ENCODE results near the gene SLC26A8.
"Not testable (repeated sequence)": the region's sequence is repeated elsewhere in the genome, so short reads cannot be mapped to it uniquely, and the experiment has no call there.

Gene SLC26A8

GRCh38 chr6:35948725-35949124 is 75.7 kb downstream of the SLC26A8 start:
- no peak for DNase-seq (ENCODE audit: low read depth in 3 of 3, low spot score in 1 of 3)

DNA sequence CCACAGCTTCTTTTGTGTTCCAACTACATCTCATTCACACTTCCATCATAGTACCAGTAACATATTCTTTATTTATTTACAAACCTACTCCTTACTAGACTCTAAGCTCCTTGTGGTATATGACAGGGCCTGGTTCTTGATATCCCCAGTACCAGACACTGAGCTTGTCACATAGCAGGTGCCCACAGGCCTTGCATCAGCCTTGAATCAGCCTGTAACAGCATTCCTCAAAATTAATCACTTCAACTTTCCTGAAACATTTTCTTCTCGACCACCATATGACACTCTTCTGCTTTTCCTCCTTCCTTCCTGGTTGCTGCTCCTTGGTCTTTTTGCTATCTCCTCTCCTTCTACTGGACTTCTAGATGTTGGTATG is 78.8 kb downstream of the SLC26A8 start:
- no peak for DNase-seq (ENCODE audit: low read depth in 3 of 3, low spot score in 1 of 3)

- DNase-seq (ENCODE audit: low read depth in 3 of 3, low spot score in 1 of 3), result no peak
Observed at GRCh38 chr6:35943390-35943789, 81.1 kb downstream of the SLC26A8 start.

DNA sequence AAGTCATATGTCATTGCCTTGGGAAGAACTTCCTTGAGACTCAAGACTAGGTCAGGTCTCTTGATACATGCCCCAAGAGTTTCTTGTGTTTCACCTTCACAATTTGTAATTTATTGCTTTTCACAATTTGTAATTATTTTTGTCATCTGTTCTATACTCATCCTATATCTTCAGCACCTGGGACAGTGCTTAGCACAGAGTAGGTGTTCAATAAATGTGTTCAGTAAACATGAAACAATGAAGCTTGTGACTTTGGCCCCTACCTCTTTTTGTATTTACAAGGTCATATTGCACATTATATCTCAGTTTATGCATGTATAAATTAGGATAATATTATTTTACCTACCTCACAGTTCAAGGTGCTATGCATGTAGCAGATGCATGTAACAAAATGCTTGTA is 82.1 kb downstream of the SLC26A8 start:
- DNase-seq (ENCODE audit: low read depth in 3 of 3, low spot score in 1 of 3), result no peak

GRCh38 chr6:35941170-35941569 is 83.3 kb downstream of the SLC26A8 start:
- DNase-seq (ENCODE audit: low read depth in 3 of 3, low spot score in 1 of 3), result not testable (repeated sequence)

- not testable (repeated sequence) for DNase-seq (ENCODE audit: low read depth in 3 of 3, low spot score in 1 of 3)
Observed at GRCh38 chr6:35940014-35940413, 84.4 kb downstream of the SLC26A8 start.

DNA sequence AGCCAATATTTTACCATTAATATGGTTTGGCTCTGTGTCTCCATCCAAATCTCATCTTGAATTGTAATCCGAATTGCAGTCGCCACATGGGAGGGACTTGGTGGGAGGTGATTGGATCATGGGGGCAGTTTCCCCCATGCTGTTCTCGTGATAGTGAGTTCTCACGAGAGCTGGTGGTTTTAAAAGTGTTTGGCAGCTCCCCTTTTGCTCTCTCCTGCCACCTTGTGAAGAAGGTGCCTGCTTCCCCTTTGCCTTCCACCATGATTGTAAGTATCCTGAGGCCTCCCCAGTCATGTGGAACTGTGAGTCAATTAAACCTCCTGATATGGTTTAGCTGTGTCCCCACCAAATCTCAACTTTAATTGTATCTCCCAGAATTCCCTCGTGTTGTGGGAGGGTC is 85.2 kb downstream of the SLC26A8 start:
- DNase-seq (ENCODE audit: low read depth in 3 of 3, low spot score in 1 of 3), result not testable (repeated sequence)

GRCh38 chr6:35936681-35937359 is 87.6 kb downstream of the SLC26A8 start:
- DNase-seq (ENCODE audit: low read depth in 3 of 3, low spot score in 1 of 3), result no peak

GRCh38 chr6:35935469-35935868 is 89.0 kb downstream of the SLC26A8 start:
- DNase-seq (ENCODE audit: low read depth in 3 of 3, low spot score in 1 of 3), result no peak

GRCh38 chr6:35933844-35934243 is 90.6 kb downstream of the SLC26A8 start:
- no peak for DNase-seq (ENCODE audit: low read depth in 3 of 3, low spot score in 1 of 3)

GRCh38 chr6:35931873-35932272 is 92.6 kb downstream of the SLC26A8 start:
- DNase-seq (ENCODE audit: low read depth in 3 of 3, low spot score in 1 of 3), result not testable (repeated sequence)

DNA sequence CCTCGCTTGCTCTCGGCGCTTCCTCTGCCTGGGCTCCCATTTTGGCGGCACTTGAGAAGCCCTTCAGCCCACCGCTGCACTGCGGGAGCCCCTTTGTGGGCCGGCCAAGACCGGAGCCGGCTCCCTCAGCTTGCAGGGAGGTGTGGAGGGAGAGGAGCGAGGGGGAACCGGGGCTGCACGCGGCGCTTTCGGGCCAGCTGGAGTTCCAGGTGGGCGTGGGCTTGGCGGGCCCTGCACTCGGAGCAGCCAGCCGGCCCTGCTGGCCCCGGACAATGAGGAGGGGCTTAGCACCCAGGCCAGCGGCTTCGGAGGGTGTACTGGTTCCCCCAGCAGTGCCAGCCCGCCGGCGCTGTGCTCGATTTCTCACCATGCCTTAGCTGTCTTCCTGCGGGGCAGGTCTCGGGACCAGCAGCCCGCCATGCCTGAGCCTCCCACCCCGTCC is 93.3 kb downstream of the SLC26A8 start:
- DNase-seq (ENCODE audit: low read depth in 3 of 3, low spot score in 1 of 3), result no peak

DNA sequence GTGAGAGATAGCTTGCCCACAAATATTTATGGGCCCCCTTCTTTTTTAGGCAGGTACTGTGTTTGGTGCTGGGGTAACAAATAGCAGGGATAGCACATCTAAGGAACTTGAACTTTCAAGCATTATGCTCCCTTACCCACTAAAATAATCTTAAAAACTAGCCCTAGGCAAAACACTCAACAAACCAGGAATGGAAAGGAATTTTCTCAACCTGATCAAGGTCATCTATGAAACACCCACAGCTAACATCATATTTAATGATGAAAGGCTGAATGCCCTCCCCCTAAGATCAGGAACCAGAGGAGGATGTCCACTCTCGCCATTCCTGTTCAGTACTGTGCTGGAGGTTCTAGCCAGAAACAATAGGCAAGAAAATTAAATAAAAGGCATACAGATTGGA is 94.8 kb downstream of the SLC26A8 start:
- DNase-seq (ENCODE audit: low read depth in 3 of 3, low spot score in 1 of 3), result no peak

- DNase-seq (ENCODE audit: low read depth in 3 of 3, low spot score in 1 of 3), result no peak
Observed at GRCh38 chr6:35926509-35927215, 97.8 kb downstream of the SLC26A8 start.

GRCh38 chr6:35925961-35926360 is 98.5 kb downstream of the SLC26A8 start:
- DNase-seq (ENCODE audit: low read depth in 3 of 3, low spot score in 1 of 3), result no peak

GRCh38 chr6:35924146-35924545 is 100.3 kb downstream of the SLC26A8 start:
- no peak for DNase-seq (ENCODE audit: low read depth in 3 of 3, low spot score in 1 of 3)

GRCh38 chr6:35922139-35922554 is 102.3 kb downstream of the SLC26A8 start:
- no peak for DNase-seq (ENCODE audit: low read depth in 3 of 3, low spot score in 1 of 3)

- peak; percentile 68 to 83 (median 76) for DNase-seq (ENCODE audit: low read depth in 3 of 3, low spot score in 1 of 3)
Observed at GRCh38 chr6:35920793-35921732, 103.4 kb downstream of the SLC26A8 start, which contains the start of gene SRPK1. SRPK1 (minus strand) TSS chr6:35921098; CDS start chr6:35921056, 42 bp downstream.

GRCh38 chr6:35919827-35920751 is 104.4 kb downstream of the SLC26A8 start:
- peak; percentile 16 to 40 (median 25) for DNase-seq (ENCODE audit: low read depth in 3 of 3, low spot score in 1 of 3)

- no peak for DNase-seq (ENCODE audit: low read depth in 3 of 3, low spot score in 1 of 3)
Observed at GRCh38 chr6:35919085-35919826, 105.2 kb downstream of the SLC26A8 start.
